Neuronal stem cell (in vitro differentiated cells): ENCODE measurements around the gene SLC19A1.

ENCODE experiments used
- DNase-seq: peaks from one replicate; pipeline ENCODE4 v3.0.0-alpha.2; 2013; ENCODE audit warnings: low spot score
- H2AFZ ChIP-seq: one replicate; pipeline ENCODE4 v1.6.1; 2013; ENCODE audit warnings: mild to moderate bottlenecking, low read length, inconsistent platforms
- H2AK5ac ChIP-seq: 2 replicates; pipeline ENCODE4 v1.6.1; 2013; ENCODE audit warnings: low read depth, mild to moderate bottlenecking, inconsistent platforms, low read length, moderate library complexity, mixed read lengths
- H2BK120ac ChIP-seq: 2 replicates; pipeline ENCODE4 v1.6.1; 2013; ENCODE audit warnings: low read depth, mild to moderate bottlenecking, inconsistent platforms, low read length, moderate library complexity, mixed read lengths
- H2BK12ac ChIP-seq: one replicate; pipeline ENCODE4 v1.6.1; 2013; ENCODE audit warnings: low read length, inconsistent platforms
- H2BK15ac ChIP-seq: 2 replicates; pipeline ENCODE4 v1.6.1; 2013; ENCODE audit warnings: mild to moderate bottlenecking, low read length, inconsistent platforms, mixed read lengths
- H2BK5ac ChIP-seq: one replicate; pipeline ENCODE4 v1.6.1; 2013; ENCODE audit warnings: inconsistent platforms, mild to moderate bottlenecking, low read length, moderate library complexity
- H3K14ac ChIP-seq: one replicate; pipeline ENCODE4 v1.6.1; 2013; ENCODE audit warnings: low read length, inconsistent platforms
- H3K18ac ChIP-seq: 2 replicates; pipeline ENCODE4 v1.6.1; 2013; ENCODE audit warnings: low read length, inconsistent platforms
- H3K23ac ChIP-seq: 2 replicates; pipeline ENCODE4 v1.6.1; 2013; ENCODE audit warnings: low read depth, mild to moderate bottlenecking, mixed read lengths, low read length, inconsistent platforms; ENCODE audit not compliant: poor library complexity
- H3K27ac ChIP-seq: replicated peaks from 3 replicates; pipeline ENCODE4 v1.5.1; 2013; ENCODE audit warnings: low read length, inconsistent platforms
- H3K27me3 ChIP-seq, 3 experiments: 2 replicates each; pipeline ENCODE4 v1.6.1; 2013; ENCODE audit warnings: low read length in 3 of 3, mild to moderate bottlenecking in 2 of 3, inconsistent platforms in 1 of 3, low read depth in 1 of 3, mixed read lengths in 1 of 3, moderate library complexity in 1 of 3; ENCODE audit not compliant: control insufficient read depth in 3 of 3, insufficient read depth in 3 of 3
- H3K36me3 ChIP-seq, 2 donors: replicated peaks in 1 of 2; 2 replicates each; pipeline ENCODE4 v1.6.1; 2013; ENCODE audit warnings: low read length in 2 of 2; ENCODE audit not compliant: control insufficient read depth in 2 of 2, insufficient read depth in 2 of 2
- H3K4ac ChIP-seq: 2 replicates; pipeline ENCODE4 v1.6.1; 2013; ENCODE audit warnings: inconsistent platforms, mild to moderate bottlenecking, low read length, moderate library complexity
- H3K4me1 ChIP-seq, 2 donors: 1 replicate in 1 of 2; 2 replicates in 1 of 2; pipeline ENCODE4 v1.6.1; 2013; ENCODE audit warnings: low read length in 2 of 2, low read depth in 1 of 2; ENCODE audit not compliant: control insufficient read depth in 2 of 2, insufficient read depth in 1 of 2
- H3K4me2 ChIP-seq: one replicate; pipeline ENCODE4 v1.6.1; 2013; ENCODE audit warnings: mild to moderate bottlenecking, low read length, inconsistent platforms; ENCODE audit not compliant: insufficient read depth, poor library complexity, severe bottlenecking
- H3K4me3 ChIP-seq, 2 donors: 2 replicates each; pipeline ENCODE4 v1.5.1; 2013; ENCODE audit warnings: low read length in 2 of 2, mild to moderate bottlenecking in 2 of 2, inconsistent platforms in 1 of 2, moderate library complexity in 1 of 2
- H3K79me1 ChIP-seq: one replicate; pipeline ENCODE4 v1.6.1; 2013; ENCODE audit warnings: low read depth, mild to moderate bottlenecking, inconsistent platforms, low read length, moderate library complexity
- H3K9ac ChIP-seq: one replicate; pipeline ENCODE4 v1.6.1; 2013; ENCODE audit warnings: mild to moderate bottlenecking, low read depth, low read length, inconsistent platforms; ENCODE audit not compliant: poor library complexity
- H3K9me3 ChIP-seq, 2 donors: replicated peaks in 1 of 2; 2 replicates each; pipeline versions ENCODE3 to v1.6.1; 2013; ENCODE audit warnings: low read length in 2 of 2, mild to moderate bottlenecking in 2 of 2, inconsistent platforms in 1 of 2, low read depth in 1 of 2, mixed read lengths in 1 of 2, moderate library complexity in 1 of 2; ENCODE audit not compliant: control insufficient read depth in 2 of 2, insufficient read depth in 1 of 2
- H4K8ac ChIP-seq: one replicate; pipeline ENCODE4 v1.6.1; 2013; ENCODE audit warnings: low read depth, mild to moderate bottlenecking, inconsistent platforms, low read length, moderate library complexity
- H4K91ac ChIP-seq: one replicate; pipeline ENCODE4 v1.6.1; 2013; ENCODE audit warnings: low read length, low read depth, mild to moderate bottlenecking, inconsistent platforms; ENCODE audit not compliant: poor library complexity
- WGBS, 2 donors: extraction: QIAGEN DNeasy Blood & Tissue Kit; methylation state at CpG; one replicate each; pipeline ENCODE4 v1.1.7; 2013; ENCODE audit warnings: missing lambda C conversion rate in 2 of 2, mixed read lengths in 1 of 2; ENCODE audit not compliant: insufficient read length in 2 of 2, insufficient replicate concordance in 1 of 2; ENCODE audit errors: extremely low coverage in 2 of 2; 5-methylcytosine and 5-hydroxymethylcytosine counted together

The SLC19A1 gene

DNA sequence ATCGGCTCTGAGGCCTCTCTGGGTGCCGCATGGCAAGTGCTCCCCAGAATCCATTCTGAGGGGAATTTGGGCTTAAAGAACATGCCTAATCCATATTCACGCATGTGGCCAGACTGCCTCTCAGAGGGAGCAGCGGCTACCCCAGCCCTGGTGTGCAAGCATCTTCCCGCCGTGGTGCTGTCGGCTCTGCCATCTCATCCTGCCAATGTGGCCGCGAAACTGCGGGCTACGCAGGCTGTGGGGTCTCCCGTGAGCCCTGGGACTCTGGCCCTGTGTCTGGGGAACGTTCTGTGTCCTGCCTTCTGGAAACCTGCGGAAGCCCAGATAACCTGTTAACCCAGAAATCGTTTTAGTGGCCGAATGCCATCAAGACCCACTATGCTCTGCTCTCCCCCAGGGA lies 60.7 kb downstream of the SLC19A1 start:
- Histone ChIP-seq H2BK12ac (no peak overlapping the region), H3K79me1 (peaks cover 2% of the 10 kb centered on the region), H2BK5ac (no peak overlapping the region), H2BK120ac (peak overlapping the region; percentile 52), H3K9me3 (peaks cover 0 to 12% of the 10 kb centered on the region in 2 donors), H2AFZ (no peak overlapping the region), H2AK5ac (no peak overlapping the region), H3K4ac (no peak overlapping the region), H3K14ac (peak overlapping the region; percentile 32), H3K4me3 (no peak overlapping the region), H3K36me3 (peaks cover 0 to 25% of the 10 kb centered on the region in 2 donors), H4K91ac (no peak overlapping the region), H3K4me1 (peaks cover 2 to 3% of the 10 kb centered on the region in 2 donors), H3K27ac (no peak overlapping the region), H3K18ac (no peak overlapping the region), H3K27me3 (peaks cover 0 to 14% (median 5%) of the 10 kb centered on the region in 3 experiments), H3K23ac (no peak overlapping the region), H3K4me2 (no peak overlapping the region), H3K9ac (no peak overlapping the region), H4K8ac (no peak overlapping the region), H2BK15ac (no peak overlapping the region)
- DNase-seq: no peak
- no CpG with 5 or more reads among the region's 16 CpGs for WGBS, 2 donors

DNA sequence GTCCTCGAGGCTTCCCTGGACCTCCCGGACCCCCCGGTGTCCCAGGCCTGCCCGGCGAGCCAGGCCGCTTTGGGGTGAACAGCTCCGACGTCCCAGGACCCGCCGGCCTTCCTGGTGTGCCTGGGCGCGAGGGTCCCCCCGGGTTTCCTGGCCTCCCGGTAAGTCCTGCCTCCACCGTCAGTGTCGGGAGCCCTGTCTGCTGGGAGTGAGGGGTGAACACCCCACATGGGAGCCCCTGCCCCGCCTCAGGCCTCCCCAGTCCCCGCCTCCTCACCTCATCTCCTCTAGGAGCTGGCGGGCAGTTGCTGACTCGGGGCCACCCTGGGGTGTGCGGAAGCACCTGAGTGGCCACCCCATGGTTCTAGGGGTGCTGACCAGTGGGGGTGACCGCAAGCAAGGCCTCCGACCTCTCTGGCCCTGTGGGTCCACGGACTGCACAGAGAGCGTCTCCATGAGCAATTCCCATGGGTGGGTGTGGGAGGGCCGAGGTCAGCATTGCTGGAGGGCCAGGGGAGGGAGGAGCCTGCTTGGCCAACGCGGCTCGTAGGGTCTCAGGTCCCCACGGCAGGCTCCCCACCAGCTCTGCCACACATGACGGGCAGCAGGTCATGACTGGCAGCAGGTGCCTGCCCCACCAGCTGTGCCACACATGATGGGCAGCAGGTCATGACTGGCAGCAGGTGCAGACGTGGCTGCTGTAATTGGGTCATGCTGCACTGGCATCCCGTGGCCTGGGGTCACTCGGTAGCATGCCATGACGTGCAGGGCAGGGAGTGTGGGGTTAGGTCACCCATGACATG lies 61.3 kb downstream of the SLC19A1 start:
- H2BK5ac ChIP-seq: peak overlapping the region; percentile 71
- H3K79me1 ChIP-seq: peaks cover 2% of the 10 kb centered on the region
- no CpG with 5 or more reads among the region's 35 CpGs for WGBS, 2 donors
- no peak overlapping the region for H3K4me2 ChIP-seq
- peaks cover 0 to 29% of the 10 kb centered on the region in 2 donors for H3K36me3 ChIP-seq
- H3K23ac ChIP-seq: no peak overlapping the region
- peaks cover 0 to 16% (median 5%) of the 10 kb centered on the region in 3 experiments for H3K27me3 ChIP-seq
- no peak overlapping the region for H2BK12ac ChIP-seq
- H3K9ac ChIP-seq: no peak overlapping the region
- H3K14ac ChIP-seq: peak overlapping the region; percentile 32
- H3K4ac ChIP-seq: no peak overlapping the region
- H3K4me3 ChIP-seq: no peak overlapping the region
- no peak overlapping the region for H2AFZ ChIP-seq
- no peak overlapping the region for H3K27ac ChIP-seq
- peak overlapping the region; percentile 52 for H2BK120ac ChIP-seq
- no peak overlapping the region for H2BK15ac ChIP-seq
- H2AK5ac ChIP-seq: no peak overlapping the region
- H3K4me1 ChIP-seq: peaks cover 2 to 3% of the 10 kb centered on the region in 2 donors
- peak overlapping the region; percentile 31 for H3K18ac ChIP-seq
- no peak for DNase-seq
- no peak overlapping the region for H4K91ac ChIP-seq
- peak overlapping the region; percentile 57 for H4K8ac ChIP-seq
- peaks cover 0 to 13% of the 10 kb centered on the region in 2 donors for H3K9me3 ChIP-seq

DNA sequence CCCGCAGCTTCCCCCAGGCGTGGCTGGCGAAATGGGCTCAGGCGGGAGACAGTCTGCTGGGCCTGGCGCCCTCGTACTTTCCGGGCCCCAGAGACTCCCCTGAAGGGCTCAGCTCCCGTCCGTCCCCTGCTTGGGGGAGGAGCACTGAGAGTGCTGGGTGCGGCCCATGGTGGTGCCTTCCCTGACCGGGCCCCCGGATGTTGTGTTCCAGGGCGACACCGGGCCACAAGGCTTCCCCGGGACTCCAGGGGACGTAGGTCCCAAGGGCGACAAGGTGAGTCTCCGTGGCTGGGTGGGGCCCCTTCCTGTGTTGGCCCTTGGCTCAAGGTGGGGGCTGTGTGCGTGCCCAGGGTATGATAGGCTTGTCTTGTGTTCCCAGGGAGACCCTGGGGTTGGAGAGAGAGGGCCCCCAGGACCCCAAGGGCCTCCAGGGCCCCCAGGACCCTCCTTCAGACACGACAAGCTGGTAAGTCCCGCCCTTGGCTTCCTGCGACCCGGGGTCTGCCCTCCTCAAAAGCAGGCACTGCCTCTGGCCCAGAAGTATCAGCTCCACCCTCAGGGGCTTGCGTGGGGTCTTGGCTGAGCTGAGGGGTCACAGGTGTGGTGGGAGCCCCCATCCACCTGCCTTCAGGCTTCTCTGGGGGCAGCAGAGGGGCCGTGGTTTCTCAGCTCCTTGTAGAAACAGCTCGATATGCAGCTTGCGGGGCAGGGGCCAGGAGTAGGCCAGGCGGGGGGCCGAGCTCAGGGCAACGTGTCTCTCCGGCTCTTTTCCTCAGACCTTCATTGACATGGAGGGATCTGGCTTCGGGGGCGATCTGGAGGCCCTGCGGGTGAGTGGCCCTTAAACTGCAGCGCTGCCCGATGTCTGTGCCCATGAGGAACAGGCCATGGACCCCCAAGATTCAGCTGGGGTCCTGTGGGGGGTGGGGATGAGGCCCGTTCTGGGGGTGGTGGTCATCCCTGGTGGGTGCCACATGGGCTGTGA lies 62.3 kb downstream of the SLC19A1 start:
- DNase-seq: no peak
- H3K9me3 ChIP-seq: peaks cover 0 to 13% of the 10 kb centered on the region in 2 donors
- no peak overlapping the region for H3K14ac ChIP-seq
- peaks cover 0 to 32% of the 10 kb centered on the region in 2 donors for H3K36me3 ChIP-seq
- H2AK5ac ChIP-seq: no peak overlapping the region
- H4K91ac ChIP-seq: no peak overlapping the region
- no peak overlapping the region for H3K27ac ChIP-seq
- H2BK15ac ChIP-seq: no peak overlapping the region
- peaks cover 2% of the 10 kb centered on the region for H3K79me1 ChIP-seq
- H3K4me3 ChIP-seq: no peak overlapping the region
- H3K23ac ChIP-seq: peak overlapping the region; percentile 92
- no peak overlapping the region for H3K4ac ChIP-seq
- H3K27me3 ChIP-seq: peaks cover 0 to 14% (median 5%) of the 10 kb centered on the region in 3 experiments
- H3K4me1 ChIP-seq: peaks cover 2 to 3% of the 10 kb centered on the region in 2 donors
- no peak overlapping the region for H3K4me2 ChIP-seq
- H2BK5ac ChIP-seq: no peak overlapping the region
- no peak overlapping the region for H4K8ac ChIP-seq
- no peak overlapping the region for H3K9ac ChIP-seq
- H2AFZ ChIP-seq: no peak overlapping the region
- no CpG with 5 or more reads among the region's 37 CpGs for WGBS, 2 donors
- H3K18ac ChIP-seq: peak overlapping the region; percentile 45
- no peak overlapping the region for H2BK12ac ChIP-seq
- H2BK120ac ChIP-seq: no peak overlapping the region
